GM21528 (cell line): ENCODE results near the gene ANKRD30A.
"Not testable (repeated sequence)": the region's sequence is repeated elsewhere in the genome, so short reads cannot be mapped to it uniquely, and the experiment has no call there.

Experiments
- ATAC-seq: cut with Tn5 transposase; IDR thresholded peaks from one replicate; pipeline ENCODE4 v1.9.1; 2021; ENCODE audit warnings: mild to moderate bottlenecking, moderate library complexity; ENCODE audit not compliant: unreplicated experiment, low FRiP score

The ANKRD30A gene, protein sequence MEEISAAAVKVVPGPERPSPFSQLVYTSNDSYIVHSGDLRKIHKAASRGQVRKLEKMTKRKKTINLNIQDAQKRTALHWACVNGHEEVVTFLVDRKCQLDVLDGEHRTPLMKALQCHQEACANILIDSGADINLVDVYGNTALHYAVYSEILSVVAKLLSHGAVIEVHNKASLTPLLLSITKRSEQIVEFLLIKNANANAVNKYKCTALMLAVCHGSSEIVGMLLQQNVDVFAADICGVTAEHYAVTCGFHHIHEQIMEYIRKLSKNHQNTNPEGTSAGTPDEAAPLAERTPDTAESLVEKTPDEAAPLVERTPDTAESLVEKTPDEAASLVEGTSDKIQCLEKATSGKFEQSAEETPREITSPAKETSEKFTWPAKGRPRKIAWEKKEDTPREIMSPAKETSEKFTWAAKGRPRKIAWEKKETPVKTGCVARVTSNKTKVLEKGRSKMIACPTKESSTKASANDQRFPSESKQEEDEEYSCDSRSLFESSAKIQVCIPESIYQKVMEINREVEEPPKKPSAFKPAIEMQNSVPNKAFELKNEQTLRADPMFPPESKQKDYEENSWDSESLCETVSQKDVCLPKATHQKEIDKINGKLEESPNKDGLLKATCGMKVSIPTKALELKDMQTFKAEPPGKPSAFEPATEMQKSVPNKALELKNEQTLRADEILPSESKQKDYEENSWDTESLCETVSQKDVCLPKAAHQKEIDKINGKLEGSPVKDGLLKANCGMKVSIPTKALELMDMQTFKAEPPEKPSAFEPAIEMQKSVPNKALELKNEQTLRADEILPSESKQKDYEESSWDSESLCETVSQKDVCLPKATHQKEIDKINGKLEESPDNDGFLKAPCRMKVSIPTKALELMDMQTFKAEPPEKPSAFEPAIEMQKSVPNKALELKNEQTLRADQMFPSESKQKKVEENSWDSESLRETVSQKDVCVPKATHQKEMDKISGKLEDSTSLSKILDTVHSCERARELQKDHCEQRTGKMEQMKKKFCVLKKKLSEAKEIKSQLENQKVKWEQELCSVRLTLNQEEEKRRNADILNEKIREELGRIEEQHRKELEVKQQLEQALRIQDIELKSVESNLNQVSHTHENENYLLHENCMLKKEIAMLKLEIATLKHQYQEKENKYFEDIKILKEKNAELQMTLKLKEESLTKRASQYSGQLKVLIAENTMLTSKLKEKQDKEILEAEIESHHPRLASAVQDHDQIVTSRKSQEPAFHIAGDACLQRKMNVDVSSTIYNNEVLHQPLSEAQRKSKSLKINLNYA (N-terminal part only)

DNA sequence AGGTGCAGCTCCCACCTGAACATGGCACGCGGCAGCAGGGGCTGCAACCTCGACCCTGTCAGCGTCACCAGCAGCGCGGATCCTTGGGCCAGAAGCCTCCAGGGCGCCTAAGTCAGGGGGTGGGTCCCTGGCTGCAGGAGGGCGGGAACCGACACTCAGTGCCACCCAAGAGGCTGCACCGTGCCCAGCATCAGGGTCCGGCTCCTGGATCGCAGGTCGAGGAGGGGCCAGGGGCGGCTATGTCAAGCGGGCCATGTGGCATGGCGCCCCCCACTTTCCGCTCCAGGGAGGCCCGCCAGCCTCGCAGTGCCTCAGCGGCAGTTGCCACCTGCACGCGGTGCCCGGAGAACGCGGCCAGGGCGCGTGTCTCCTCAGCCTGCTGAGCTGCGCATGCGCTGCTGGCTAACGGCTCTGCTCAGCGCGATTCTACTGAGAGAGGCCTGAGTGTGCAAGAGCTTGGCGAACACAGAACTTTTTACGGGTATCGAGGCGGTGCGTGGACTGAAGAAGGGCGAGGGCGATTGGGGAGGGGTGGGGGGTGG lies at the start of gene ANKRD30A:
ANKRD30A (plus strand) TSS at position 408 of the 542 bp plus-strand sequence. CDS start 190 bp downstream, outside the sequence.
- ATAC-seq, result no peak

- ATAC-seq, result not testable (repeated sequence)
These were observed 49.3 kb upstream of the ANKRD30A start for GRCh38 chr10:37076083-37076482.

- ATAC-seq, result no peak
These were observed 29.4 kb upstream of the ANKRD30A start for GRCh38 chr10:37095792-37096573.

- no peak for ATAC-seq
These were observed 24.1 kb upstream of the ANKRD30A start for GRCh38 chr10:37101261-37101660.

GRCh38 chr10:37109000-37109399 lies 16.4 kb upstream of the ANKRD30A start:
- no peak for ATAC-seq

GRCh38 chr10:37124532-37124931 lies 866 bp upstream of the ANKRD30A start:
- no peak for ATAC-seq

DNA sequence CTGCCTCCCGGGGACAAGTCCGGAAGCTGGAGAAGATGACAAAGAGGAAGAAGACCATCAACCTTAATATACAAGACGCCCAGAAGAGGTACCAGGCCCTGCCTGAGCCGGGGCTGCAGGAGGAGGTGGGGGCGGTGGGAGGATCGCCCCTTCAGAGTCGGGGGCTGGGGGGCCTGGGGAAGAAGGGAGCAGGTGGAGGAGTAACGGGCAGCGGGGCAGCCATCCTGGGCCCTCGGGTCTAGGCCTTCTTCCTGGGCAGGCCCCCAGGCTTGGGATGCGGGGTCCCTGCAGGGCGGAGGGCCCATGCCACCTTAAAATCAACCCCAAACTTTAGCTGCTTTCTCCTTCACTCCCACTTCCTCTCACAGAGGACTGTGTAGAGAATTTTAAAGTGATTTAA lies 523 bp downstream of the ANKRD30A start:
- ATAC-seq, result no peak

GRCh38 chr10:37146443-37146842 lies 21.0 kb downstream of the ANKRD30A start:
- ATAC-seq, result no peak

DNA sequence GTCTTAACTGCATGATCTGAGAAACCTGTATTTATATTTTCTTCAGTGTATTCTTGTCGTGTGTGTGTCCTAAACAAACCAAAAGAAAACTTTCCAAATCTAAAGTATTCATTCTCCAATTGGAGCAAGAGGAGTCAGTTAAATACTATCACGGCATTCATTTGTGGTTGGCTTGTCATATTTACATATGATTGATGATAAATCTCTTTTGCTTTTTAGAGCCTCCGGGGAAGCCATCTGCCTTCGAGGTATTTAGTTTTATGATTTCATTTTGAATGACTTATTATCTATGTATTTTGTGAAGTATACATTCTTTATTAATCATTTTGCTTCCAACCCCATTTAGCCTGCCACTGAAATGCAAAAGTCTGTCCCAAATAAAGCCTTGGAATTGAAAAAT lies 37.0 kb downstream of the ANKRD30A start:
- not testable (repeated sequence) for ATAC-seq

DNA sequence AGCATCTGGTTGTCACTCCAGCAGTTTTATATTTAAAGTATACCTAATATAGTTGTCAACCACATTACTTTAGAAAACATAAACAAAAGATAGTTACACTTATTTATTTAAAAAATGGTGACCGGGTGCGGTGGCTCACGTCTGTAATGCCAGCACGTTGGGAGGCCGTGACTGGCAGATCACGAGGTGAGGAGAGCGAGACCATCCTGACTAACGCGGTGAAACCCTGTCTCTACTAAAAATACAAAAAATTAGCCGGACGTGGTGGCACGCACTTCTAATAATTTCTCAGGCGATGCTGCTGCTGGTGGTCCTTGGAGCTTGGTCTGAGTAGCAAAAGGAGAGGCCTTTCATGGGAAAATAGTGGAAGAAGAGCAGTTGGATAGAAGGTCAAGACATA lies 46.5 kb downstream of the ANKRD30A start:
- ATAC-seq, result not testable (repeated sequence)

GRCh38 chr10:37178296-37178695 lies 52.9 kb downstream of the ANKRD30A start:
- ATAC-seq, result not testable (repeated sequence)

- ATAC-seq, result not testable (repeated sequence)
These were observed 57.3 kb downstream of the ANKRD30A start for GRCh38 chr10:37182719-37183118.

GRCh38 chr10:37206132-37206531 lies 80.7 kb downstream of the ANKRD30A start:
- ATAC-seq, result no peak

GRCh38 chr10:37220866-37221265 lies 95.5 kb downstream of the ANKRD30A start:
- ATAC-seq, result no peak

DNA sequence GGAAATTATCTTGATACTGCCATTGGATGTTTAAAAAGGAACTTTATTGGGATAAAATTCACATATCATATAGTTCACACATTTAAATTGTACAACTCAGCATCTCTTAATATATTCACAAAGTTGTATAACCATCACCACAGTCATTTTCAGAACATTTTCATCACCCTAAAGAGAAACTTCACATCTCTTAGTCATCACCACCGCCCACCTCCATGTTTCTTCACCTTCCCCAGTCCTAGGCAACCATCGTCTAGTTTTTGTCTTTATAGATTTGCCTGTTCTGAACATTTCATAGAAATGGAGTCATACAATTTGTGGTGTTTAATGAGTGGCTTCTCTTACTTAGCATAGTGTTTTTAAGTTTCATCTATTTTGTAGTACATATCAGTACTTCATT lies 96.6 kb downstream of the ANKRD30A start:
- no peak for ATAC-seq

DNA sequence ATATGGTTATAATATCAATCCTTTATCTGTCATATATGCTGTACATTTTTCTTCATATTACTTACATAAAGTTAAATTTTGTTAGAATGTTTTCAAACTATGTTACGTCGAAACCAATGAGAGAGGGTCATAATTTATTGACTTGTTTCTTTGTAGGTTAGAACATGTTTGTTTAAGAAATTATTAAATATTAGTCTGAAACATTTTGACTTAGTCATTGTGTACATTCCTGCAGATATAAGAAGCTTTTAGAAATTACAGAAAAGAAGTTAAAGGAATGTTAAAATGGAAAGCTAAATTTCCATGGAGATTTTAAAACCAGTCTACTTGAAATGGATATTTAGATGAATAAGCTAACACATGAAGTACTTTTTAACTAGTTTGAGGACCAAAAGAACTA lies 99.8 kb downstream of the ANKRD30A start:
- ATAC-seq, result no peak

GRCh38 chr10:37226524-37226923 lies 101.1 kb downstream of the ANKRD30A start:
- ATAC-seq, result no peak

DNA sequence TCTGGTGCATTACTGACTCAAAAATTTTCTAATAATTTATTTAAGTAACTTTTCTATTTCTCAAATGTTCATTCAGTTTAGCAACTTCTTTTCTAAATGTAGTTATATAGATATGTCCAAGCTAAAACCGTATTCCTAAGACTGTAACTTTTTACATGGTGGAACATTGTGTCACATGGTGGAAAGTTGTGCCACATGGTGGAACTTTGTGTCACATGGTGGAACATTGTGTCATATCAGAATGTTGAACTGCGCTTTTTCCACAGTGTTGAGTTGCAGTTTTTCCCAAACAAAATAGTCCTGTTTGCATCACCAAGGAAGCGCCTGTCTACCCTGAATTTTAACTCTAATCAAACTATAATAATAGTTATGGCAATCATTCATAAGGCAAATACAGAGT lies 109.3 kb downstream of the ANKRD30A start:
- ATAC-seq, result no peak

- ATAC-seq, result no peak
These were observed 110.7 kb downstream of the ANKRD30A start for GRCh38 chr10:37236093-37236492.

DNA sequence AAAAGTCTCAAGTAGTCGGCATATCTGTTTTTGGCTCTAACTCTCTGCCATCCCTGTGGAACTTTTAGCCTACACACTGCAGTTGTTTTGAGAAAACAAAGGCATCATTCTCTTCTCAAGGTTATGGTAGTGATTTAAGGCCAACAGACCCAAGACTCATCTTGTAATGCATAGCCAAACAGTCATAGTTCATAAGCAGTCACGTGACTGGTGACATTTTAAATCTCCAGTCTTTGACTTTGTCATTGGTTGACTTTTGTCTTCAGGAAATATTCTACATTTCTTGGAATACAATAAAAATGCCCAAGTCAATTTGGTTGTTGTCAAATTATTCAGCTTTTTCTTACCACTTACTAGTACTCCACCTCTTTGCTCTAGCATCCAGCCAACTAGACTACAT lies 114.8 kb downstream of the ANKRD30A start:
- no peak for ATAC-seq
